ENCODE measurements around the gene RTN4.
"Not testable (repeated sequence)": the region's sequence is repeated elsewhere in the genome, so short reads cannot be mapped to it uniquely, and the experiment has no call there.

The RTN4 gene

GRCh38 chr2:55050100-55050994 is at the start of gene RTN4:
RTN4 (minus strand) TSS chr2:55050451; CDS start chr2:55050300, 151 bp downstream.
- DNase-seq: peak; percentile 98

GRCh38 chr2:55099493-55099877 is 49.2 kb upstream of the RTN4 start:
- no peak for DNase-seq

GRCh38 chr2:55097461-55098410 is 47.5 kb upstream of the RTN4 start:
- DNase-seq: no peak

GRCh38 chr2:55097082-55097460 is 46.8 kb upstream of the RTN4 start:
- no peak for DNase-seq

- DNase-seq: no peak
Measured at GRCh38 chr2:55096586-55096985, 46.3 kb upstream of the RTN4 start.

GRCh38 chr2:55093381-55093780 is 43.1 kb upstream of the RTN4 start:
- DNase-seq: no peak

GRCh38 chr2:55092439-55092838 is 42.2 kb upstream of the RTN4 start:
- DNase-seq: no peak

- DNase-seq: not testable (repeated sequence)
Measured at GRCh38 chr2:55091681-55092080, 41.4 kb upstream of the RTN4 start.

- no peak for DNase-seq
Measured at GRCh38 chr2:55090702-55091101, 40.5 kb upstream of the RTN4 start.

- DNase-seq: no peak
Measured at GRCh38 chr2:55089726-55090125, 39.5 kb upstream of the RTN4 start.

- no peak for DNase-seq
Measured at GRCh38 chr2:55088400-55088799, 38.1 kb upstream of the RTN4 start.

GRCh38 chr2:55087936-55088335 is 37.7 kb upstream of the RTN4 start:
- DNase-seq: no peak

GRCh38 chr2:55087501-55087900 is 37.2 kb upstream of the RTN4 start:
- no peak for DNase-seq

GRCh38 chr2:55085113-55086040 is 35.1 kb upstream of the RTN4 start:
- DNase-seq: no peak

GRCh38 chr2:55084641-55085040 is 34.4 kb upstream of the RTN4 start:
- no peak for DNase-seq

GRCh38 chr2:55080204-55080738 is 30.0 kb upstream of the RTN4 start:
- no peak for DNase-seq

GRCh38 chr2:55078956-55079355 is 28.7 kb upstream of the RTN4 start:
- DNase-seq: no peak

- DNase-seq: no peak
Measured at GRCh38 chr2:55076721-55077120, 26.5 kb upstream of the RTN4 start.

- not testable (repeated sequence) for DNase-seq
Measured at GRCh38 chr2:55076019-55076418, 25.8 kb upstream of the RTN4 start.

GRCh38 chr2:55073000-55073983 is 23.0 kb upstream of the RTN4 start:
- DNase-seq: no peak

- DNase-seq: no peak
Measured at GRCh38 chr2:55063713-55064323, 13.6 kb upstream of the RTN4 start.
